Nasal cavity respiratory epithelium epithelial cell of viscerocranial mucosa (primary cell): ENCODE measurements around the gene OR6B1. TPM values are rescaled to one million over a fixed set of nuclear protein-coding genes. Genes with fewer than 3 reads are reported as not detected.

ENCODE experiments used
- total RNA-seq: library from RNA; depleted of rRNA; stranded (reverse); fragments of >200 nt; gene quantifications from 2 replicates; pipeline ENCODE4 v1.2.3, GENCODE V29; 2014

Gene OR6B1
- not detected in 2 replicates for total RNA-seq

DNA sequence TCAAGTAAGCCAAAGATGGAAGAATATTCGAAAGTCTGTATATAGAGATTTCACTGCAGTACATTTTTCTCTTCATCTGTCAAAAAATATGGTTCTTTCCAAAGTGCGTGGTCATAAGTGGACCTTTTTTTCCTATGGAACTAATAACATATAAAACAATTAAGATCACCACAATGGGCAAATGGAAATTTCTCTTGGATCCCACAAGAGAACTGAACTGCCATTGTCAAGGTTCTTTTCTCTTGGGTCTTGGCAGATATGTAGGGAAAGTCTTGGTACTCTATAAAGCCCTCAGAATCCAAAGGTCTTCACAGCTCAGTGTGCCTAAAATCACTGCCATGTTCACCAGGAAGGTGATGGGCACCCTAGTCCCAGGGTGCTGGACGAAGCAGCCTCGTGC lies at the start of gene OR6B1:
TSS of gene OR6B1 (plus strand) at position 301 of the 400 bp plus-strand sequence. CDS start 3,677 bp downstream, outside the sequence.

DNA sequence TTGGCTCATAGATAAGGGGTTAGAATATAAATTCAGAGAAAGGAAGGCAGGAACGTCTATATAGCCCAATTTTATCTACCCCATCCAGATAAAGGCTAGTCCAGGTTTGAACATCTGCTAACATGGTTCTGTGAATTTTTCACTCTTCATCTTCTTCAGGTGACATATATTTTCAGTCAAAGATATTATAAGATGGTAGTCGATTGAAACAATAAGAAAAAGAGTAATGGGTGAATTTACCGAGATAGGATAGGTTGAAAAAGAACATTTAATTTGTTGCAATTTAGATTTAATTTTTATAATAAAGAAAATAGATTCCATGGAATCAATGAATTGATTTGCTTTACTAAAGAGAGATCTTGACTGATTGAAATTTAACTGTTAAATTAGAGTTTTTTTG lies 45.6 kb upstream of the OR6B1 start, which contains the start of gene OR2F1:
TSS of gene OR2F1 (plus strand) at position 301 of the 400 bp plus-strand sequence. CDS start 5,127 bp downstream, outside the sequence.

DNA sequence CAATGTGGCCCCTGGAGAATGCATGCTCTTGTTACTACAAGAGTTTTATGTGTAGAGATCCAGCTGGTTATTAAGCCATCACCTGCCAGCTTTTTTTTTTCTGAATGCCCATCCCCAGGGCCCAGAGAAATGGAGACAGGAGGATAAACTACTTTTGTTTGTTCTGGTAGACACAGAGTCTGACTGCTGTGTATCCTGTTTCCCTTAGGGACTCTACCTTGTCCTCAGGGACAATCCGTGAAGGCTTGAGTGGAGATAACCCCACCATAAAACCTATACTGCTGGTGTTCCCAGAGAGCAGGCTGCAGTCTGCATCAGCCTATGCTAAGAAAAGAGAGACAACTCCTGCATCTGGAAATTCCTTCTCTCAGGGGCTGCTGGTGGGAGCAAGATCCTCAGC lies 48.5 kb downstream of the OR6B1 start, which contains the start of gene OR2A5:
TSS of gene OR2A5 (plus strand) at position 301 of the 400 bp plus-strand sequence. CDS start 1,454 bp downstream, outside the sequence.

Other genes with a start within 250 kb of the OR6B1 start
- gene CTAGE6, start 242.6 kb upstream of the OR6B1 start, total RNA-seq, result 1.00 TPM in 1 of 2 replicates, not detected in the other
- 17.1 and 28.4 TPM in 2 replicates for gene TCAF1, start 98.1 kb upstream of the OR6B1 start, total RNA-seq
- not detected in 2 replicates for gene OR2F2, start 65.1 kb upstream of the OR6B1 start, total RNA-seq
- gene OR2F1, start 45.5 kb upstream of the OR6B1 start, total RNA-seq, result not detected in 2 replicates
- not detected in 2 replicates for gene OR2A5, start 48.6 kb downstream of the OR6B1 start, total RNA-seq
- gene OR2A25, start 69.5 kb downstream of the OR6B1 start, total RNA-seq, result not detected in 2 replicates
- not detected in 2 replicates for gene OR2A12, start 86.0 kb downstream of the OR6B1 start, total RNA-seq
- not detected in 2 replicates for gene OR2A2, start 109.3 kb downstream of the OR6B1 start, total RNA-seq
- not detected in 2 replicates for gene OR2A14, start 122.9 kb downstream of the OR6B1 start, total RNA-seq
- gene CTAGE4, start 183.1 kb downstream of the OR6B1 start, total RNA-seq, result 0.14 and 2.1 TPM in 2 replicates
- 24.6 and 27.1 TPM in 2 replicates for gene ARHGEF35, start 195.5 kb downstream of the OR6B1 start, total RNA-seq
- not detected in 2 replicates for gene OR2A42, start 239.3 kb downstream of the OR6B1 start, total RNA-seq